H9 (cell line): ENCODE results near the gene LPP. TPM values are rescaled to one million over a fixed set of nuclear protein-coding genes. Genes with fewer than 3 reads are reported as not detected.

Source experiments
- DNase-seq: peaks from one replicate; pipeline ENCODE4 v3.0.0-alpha.2; 2017
- H2AFZ ChIP-seq: one replicate; pipeline ENCODE4 v1.6.1; 2013; ENCODE audit warnings: mild to moderate bottlenecking, low read length, control low read depth, moderate library complexity
- H2AK5ac ChIP-seq: 2 replicates; pipeline ENCODE4 v1.6.1; 2013; ENCODE audit warnings: low read length, control low read depth, mixed read lengths; ENCODE audit not compliant: insufficient read length
- H2BK120ac ChIP-seq: one replicate; pipeline ENCODE4 v1.6.1; 2013; ENCODE audit warnings: low read depth, mild to moderate bottlenecking, low read length, control low read depth, inconsistent platforms; ENCODE audit not compliant: poor library complexity, severe bottlenecking
- H2BK12ac ChIP-seq: 2 replicates; pipeline ENCODE4 v1.6.1; 2013; ENCODE audit warnings: low read length, control low read depth, mixed read lengths, low read depth; ENCODE audit not compliant: insufficient read length
- H2BK15ac ChIP-seq: 2 replicates; pipeline ENCODE4 v1.6.1; 2013; ENCODE audit warnings: low read depth, low read length, control low read depth
- H2BK20ac ChIP-seq: one replicate; pipeline ENCODE4 v1.6.1; 2013; ENCODE audit warnings: low read depth, mild to moderate bottlenecking, low read length, control low read depth, inconsistent platforms; ENCODE audit not compliant: poor library complexity, severe bottlenecking
- H2BK5ac ChIP-seq: 2 replicates; pipeline ENCODE4 v1.6.1; 2013; ENCODE audit warnings: low read length, control low read depth, mixed read lengths; ENCODE audit not compliant: insufficient read length
- H3K14ac ChIP-seq: 2 replicates; pipeline ENCODE4 v1.6.1; 2013; ENCODE audit warnings: low read length, control low read depth; ENCODE audit not compliant: insufficient read depth
- H3K18ac ChIP-seq: 2 replicates; pipeline ENCODE4 v1.6.1; 2013; ENCODE audit warnings: low read depth, mild to moderate bottlenecking, mixed read lengths, low read length, control low read depth; ENCODE audit not compliant: insufficient read length
- H3K23ac ChIP-seq: 2 replicates; pipeline ENCODE4 v1.6.1; 2013; ENCODE audit warnings: low read length, control low read depth, mixed read lengths, low read depth; ENCODE audit not compliant: insufficient read length
- H3K23me2 ChIP-seq: 2 replicates; pipeline ENCODE4 v1.6.1; 2013; ENCODE audit warnings: low read depth, mild to moderate bottlenecking, mixed read lengths, low read length, control low read depth; ENCODE audit not compliant: insufficient read length, poor library complexity, severe bottlenecking
- H3K27ac ChIP-seq: 2 replicates; pipeline ENCODE4 v1.5.1; 2013; ENCODE audit warnings: low read length, control low read depth, mixed read lengths, low read depth; ENCODE audit not compliant: insufficient read length
- H3K27me3 ChIP-seq: 2 replicates; pipeline ENCODE4 v1.6.1; 2013; ENCODE audit warnings: low read length, control low read depth, inconsistent platforms; ENCODE audit not compliant: insufficient read depth
- H3K4ac ChIP-seq: 2 replicates; pipeline ENCODE4 v1.6.1; 2013; ENCODE audit warnings: low read depth, mild to moderate bottlenecking, control low read depth, inconsistent platforms, low read length, moderate library complexity
- H3K4me1 ChIP-seq: 2 replicates; pipeline ENCODE4 v1.6.1; 2013; ENCODE audit warnings: low read length, control low read depth, inconsistent platforms; ENCODE audit not compliant: insufficient read depth
- H3K4me2 ChIP-seq: 2 replicates; pipeline ENCODE4 v1.6.1; 2013; ENCODE audit warnings: low read length, control low read depth, mixed read lengths; ENCODE audit not compliant: insufficient read length, insufficient read depth
- H3K56ac ChIP-seq: 2 replicates; pipeline ENCODE4 v1.6.1; 2013; ENCODE audit warnings: low read depth, mild to moderate bottlenecking, mixed read lengths, low read length, control low read depth; ENCODE audit not compliant: insufficient read length
- H3K79me1 ChIP-seq: 2 replicates; pipeline ENCODE4 v1.6.1; 2013; ENCODE audit warnings: low read depth, mild to moderate bottlenecking, moderate library complexity, low read length, control low read depth, inconsistent platforms; ENCODE audit not compliant: insufficient read depth, poor library complexity, severe bottlenecking
- H3K79me2 ChIP-seq: 2 replicates; pipeline ENCODE4 v1.6.1; 2013; ENCODE audit warnings: low read length, control low read depth, inconsistent platforms; ENCODE audit not compliant: insufficient read depth
- H3K9ac ChIP-seq: 2 replicates; pipeline ENCODE4 v1.6.1; 2013; ENCODE audit warnings: low read length, control low read depth, mixed read lengths; ENCODE audit not compliant: insufficient read length; ENCODE audit errors: extremely low read depth
- H3K9me3 ChIP-seq: one replicate; pipeline ENCODE4 v1.6.1; 2013; ENCODE audit warnings: low read depth, low read length, inconsistent platforms; ENCODE audit not compliant: control insufficient read depth
- H3T11ph ChIP-seq: one replicate; pipeline ENCODE4 v1.6.1; 2013; ENCODE audit warnings: mild to moderate bottlenecking, low read length, control low read depth, inconsistent platforms
- H4K20me1 ChIP-seq: one replicate; pipeline ENCODE4 v1.6.1; 2013; ENCODE audit not compliant: control insufficient read depth, insufficient read length, insufficient read depth
- H4K5ac ChIP-seq: 2 replicates; pipeline ENCODE4 v1.6.1; 2013; ENCODE audit warnings: low read depth, mild to moderate bottlenecking, mixed read lengths, low read length, control low read depth; ENCODE audit not compliant: insufficient read length
- H4K8ac ChIP-seq: replicated peaks from 2 replicates; pipeline ENCODE4 v1.6.1; 2013; ENCODE audit warnings: low read length, control low read depth, mixed read lengths, low read depth; ENCODE audit not compliant: insufficient read length
- H4K91ac ChIP-seq: 2 replicates; pipeline ENCODE4 v1.6.1; 2013; ENCODE audit warnings: low read depth, mild to moderate bottlenecking, moderate library complexity, mixed read lengths, low read length, control low read depth; ENCODE audit not compliant: insufficient read length
- H3K27ac Mint-ChIP-seq, 3 experiments: 2 replicates in 2 of 3; 3 replicates in 1 of 3; pipeline ENCODE4 v1.8.0; 2020 to 2021; ENCODE audit warnings: mixed read lengths in 3 of 3, mild to moderate bottlenecking in 1 of 3, moderate library complexity in 1 of 3
- H3K27me3 Mint-ChIP-seq: 2 replicates; pipeline ENCODE4 v1.8.0; 2021; ENCODE audit warnings: low read depth, mild to moderate bottlenecking, moderate library complexity, mixed read lengths
- H3K36me3 Mint-ChIP-seq, 3 experiments: 2 replicates in 2 of 3; 3 replicates in 1 of 3; pipeline ENCODE4 v1.8.0; 2020 to 2021; ENCODE audit warnings: low read depth in 3 of 3, mixed read lengths in 3 of 3; ENCODE audit not compliant: insufficient read depth in 1 of 3
- H3K4me1 Mint-ChIP-seq, 2 experiments: 2 replicates each; pipeline ENCODE4 v1.8.0; 2020; ENCODE audit warnings: mixed read lengths in 2 of 2
- H3K4me3 Mint-ChIP-seq, 2 experiments: 2 replicates in 1 of 2; 3 replicates in 1 of 2; pipeline ENCODE4 v1.8.0; 2020 to 2021; ENCODE audit warnings: mild to moderate bottlenecking in 2 of 2, mixed read lengths in 2 of 2, moderate library complexity in 1 of 2
- H3K9me3 Mint-ChIP-seq, 2 experiments: 2 replicates in 1 of 2; 3 replicates in 1 of 2; pipeline ENCODE4 v1.8.0; 2020; ENCODE audit warnings: mild to moderate bottlenecking in 2 of 2, mixed read lengths in 2 of 2, moderate library complexity in 1 of 2
- WGBS: extraction: QIAGEN DNeasy Blood & Tissue Kit; methylation state at CpG from one replicate; pipeline ENCODE4 v1.1.7; 2013; ENCODE audit warnings: missing lambda C conversion rate, low lambda C conversion rate, mixed read lengths; ENCODE audit not compliant: insufficient read length; ENCODE audit errors: extremely low coverage; 5-methylcytosine and 5-hydroxymethylcytosine counted together
- total RNA-seq: library from RNA; stranded (reverse); gene quantifications from 2 replicates; pipeline ENCODE4 v1.2.1, GENCODE V29; 2021
- TF ChIP-seq, protein P1 (sequence below): fragments of 200-600 bp; sonication (generic); conservative IDR thresholded peaks from 3 replicates; pipeline ENCODE4 v1.8.0; 2021; ENCODE audit warnings: antibody characterized with exemption, mild to moderate bottlenecking

The LPP gene
- total RNA-seq, 1 experiment from 2014 or later, result 64.6 TPM

DNA sequence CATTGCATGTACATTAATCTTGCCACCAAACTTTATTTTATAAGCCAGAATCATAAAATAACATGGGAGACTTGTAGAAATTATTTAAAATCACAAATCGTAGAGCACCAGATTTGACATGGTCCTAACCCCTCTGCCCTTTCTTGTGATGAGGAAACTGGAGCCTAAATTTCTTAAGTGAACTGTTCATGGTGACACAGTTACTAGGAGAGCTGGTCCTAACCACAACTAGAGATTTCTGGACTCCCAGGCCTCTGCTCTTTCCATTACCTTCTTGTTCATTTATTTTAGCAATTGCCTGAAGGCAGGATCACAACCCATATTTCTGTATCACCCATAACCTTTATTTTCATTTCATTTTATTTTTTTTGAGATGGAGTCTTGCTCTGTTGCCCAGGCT, 352.5 kb downstream of the LPP start:
- Mint-ChIP-seq H3K4me3 (no peak overlapping the region), H3K4me1 (peaks cover 13 to 16% of the 10 kb centered on the region in 2 experiments), H3K27me3 (no peaks in the 10 kb centered on the region), H3K36me3 (peaks cover 7 to 17% (median 8%) of the 10 kb centered on the region in 3 experiments; a peak in 6 of 7 replicates), H3K9me3 (peaks cover 13 to 14% of the 10 kb centered on the region in 2 experiments), H3K27ac (no peak overlapping the region)
- Histone ChIP-seq H3K23ac (no peak overlapping the region), H3K23me2 (no peaks in the 10 kb centered on the region), H3K4ac (no peak overlapping the region), H3K18ac (no peak overlapping the region), H4K91ac (no peak overlapping the region), H4K8ac (no peak overlapping the region), H3K79me1 (no peaks in the 10 kb centered on the region), H3K27me3 (no peaks in the 10 kb centered on the region), H3K79me2 (no peaks in the 10 kb centered on the region), H2BK12ac (no peak overlapping the region), H3K9me3 (no peaks in the 10 kb centered on the region), H3K4me2 (no peak overlapping the region), H3K14ac (no peak overlapping the region), H3K27ac (no peak overlapping the region), H2BK15ac (no peak overlapping the region), H4K20me1 (no peaks in the 10 kb centered on the region), H2AFZ (no peak overlapping the region), H3K56ac (no peak overlapping the region), H2BK20ac (no peak overlapping the region), H3K4me1 (no peaks in the 10 kb centered on the region), H3K9ac (no peak overlapping the region), H4K5ac (no peak overlapping the region), H2AK5ac (no peak overlapping the region), H3T11ph (no peak overlapping the region), H2BK5ac (no peak overlapping the region), H2BK120ac (no peak overlapping the region)
- DNase-seq, result no peak
- WGBS, result no CpG with 5 or more reads among the region's 1 CpG
- TF ChIP-seq, protein P1, sequence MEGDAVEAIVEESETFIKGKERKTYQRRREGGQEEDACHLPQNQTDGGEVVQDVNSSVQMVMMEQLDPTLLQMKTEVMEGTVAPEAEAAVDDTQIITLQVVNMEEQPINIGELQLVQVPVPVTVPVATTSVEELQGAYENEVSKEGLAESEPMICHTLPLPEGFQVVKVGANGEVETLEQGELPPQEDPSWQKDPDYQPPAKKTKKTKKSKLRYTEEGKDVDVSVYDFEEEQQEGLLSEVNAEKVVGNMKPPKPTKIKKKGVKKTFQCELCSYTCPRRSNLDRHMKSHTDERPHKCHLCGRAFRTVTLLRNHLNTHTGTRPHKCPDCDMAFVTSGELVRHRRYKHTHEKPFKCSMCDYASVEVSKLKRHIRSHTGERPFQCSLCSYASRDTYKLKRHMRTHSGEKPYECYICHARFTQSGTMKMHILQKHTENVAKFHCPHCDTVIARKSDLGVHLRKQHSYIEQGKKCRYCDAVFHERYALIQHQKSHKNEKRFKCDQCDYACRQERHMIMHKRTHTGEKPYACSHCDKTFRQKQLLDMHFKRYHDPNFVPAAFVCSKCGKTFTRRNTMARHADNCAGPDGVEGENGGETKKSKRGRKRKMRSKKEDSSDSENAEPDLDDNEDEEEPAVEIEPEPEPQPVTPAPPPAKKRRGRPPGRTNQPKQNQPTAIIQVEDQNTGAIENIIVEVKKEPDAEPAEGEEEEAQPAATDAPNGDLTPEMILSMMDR, result no peak
